Activated B cell treated with CpG ODN at 0.5 μM for 24 hours (primary cell): ENCODE measurements around the gene THRAP3. TPM values are rescaled to one million over a fixed set of nuclear protein-coding genes. Genes with fewer than 3 reads are reported as not detected.

Experiments
- ATAC-seq: fragments of 200-7000 bp; cut with Tn5 transposase; one replicate; pipeline ENCODE4 v1.10.0; 2021; ENCODE audit warnings: low read depth, mild to moderate bottlenecking, moderate library complexity
- CTCF ChIA-PET: fragments of 350-600 bp; sonication (Branson Sonifier 250); formaldehyde crosslinking; loops from one replicate; lab custom pipeline; 2021; ENCODE audit warnings: antibody characterized with exemption; lab: Charles Lee
- POLR2A ChIA-PET: fragments of 350-600 bp; sonication (Branson Sonifier 250); formaldehyde crosslinking; loops from one replicate; lab custom pipeline; 2021; ENCODE audit warnings: antibody characterized with exemption; lab: Charles Lee
- DNase-seq: peaks from one replicate; pipeline ENCODE4 v3.0.0; 2022
- H3K27ac Mint-ChIP-seq: one replicate; pipeline ENCODE4 v1.8.0; 2020; ENCODE audit warnings: mixed read lengths
- H3K27me3 Mint-ChIP-seq: one replicate; pipeline ENCODE4 v1.8.0; 2021; ENCODE audit warnings: mixed read lengths
- H3K36me3 Mint-ChIP-seq: one replicate; pipeline ENCODE4 v1.8.0; 2021; ENCODE audit warnings: low read depth, mixed read lengths
- H3K4me1 Mint-ChIP-seq: one replicate; pipeline ENCODE4 v1.8.0; 2021; ENCODE audit warnings: mixed read lengths
- H3K4me3 Mint-ChIP-seq: one replicate; pipeline ENCODE4 v1.8.0; 2020; ENCODE audit warnings: mild to moderate bottlenecking, mixed read lengths
- H3K9me3 Mint-ChIP-seq: one replicate; pipeline ENCODE4 v1.8.0; 2020; ENCODE audit warnings: mixed read lengths
- intact Hi-C: fragments of 100-400 bp; cut with micrococcal nuclease; formaldehyde crosslinking; loops from one replicate; pipeline ENCODE4 v1.15.1; 2024
- total RNA-seq: library from RNA; stranded (reverse); gene quantifications from 2 replicates; pipeline ENCODE4 v1.2.3, GENCODE V29; 2022
- TF ChIP-seq, protein P1 (sequence below): fragments of 200-600 bp; IDR thresholded peaks from one replicate; pipeline ENCODE4 v1.8.0; 2022; ENCODE audit warnings: antibody characterized with exemption, mild to moderate bottlenecking

The THRAP3 gene
- total RNA-seq, 1 donor from 2014 or later = 145 TPM

GRCh38 chr1:36354486-36354885 lies 130.2 kb downstream of the THRAP3 start:
- Mint-ChIP-seq H3K9me3 (no peaks in the 10 kb centered on the region), H3K27me3 (no peaks in the 10 kb centered on the region), H3K4me1 (peaks cover 33% of the 10 kb centered on the region), H3K36me3 (peaks cover 77% of the 10 kb centered on the region), H3K27ac (no peak overlapping the region), H3K4me3 (no peak overlapping the region)
- CTCF ChIA-PET = interaction anchor here (1.0 kb wide), 1 partner anchor 14 kb away, joined by 3 read pairs; no protein-coding TSS in a partner anchor
- TF ChIP-seq, protein P1, sequence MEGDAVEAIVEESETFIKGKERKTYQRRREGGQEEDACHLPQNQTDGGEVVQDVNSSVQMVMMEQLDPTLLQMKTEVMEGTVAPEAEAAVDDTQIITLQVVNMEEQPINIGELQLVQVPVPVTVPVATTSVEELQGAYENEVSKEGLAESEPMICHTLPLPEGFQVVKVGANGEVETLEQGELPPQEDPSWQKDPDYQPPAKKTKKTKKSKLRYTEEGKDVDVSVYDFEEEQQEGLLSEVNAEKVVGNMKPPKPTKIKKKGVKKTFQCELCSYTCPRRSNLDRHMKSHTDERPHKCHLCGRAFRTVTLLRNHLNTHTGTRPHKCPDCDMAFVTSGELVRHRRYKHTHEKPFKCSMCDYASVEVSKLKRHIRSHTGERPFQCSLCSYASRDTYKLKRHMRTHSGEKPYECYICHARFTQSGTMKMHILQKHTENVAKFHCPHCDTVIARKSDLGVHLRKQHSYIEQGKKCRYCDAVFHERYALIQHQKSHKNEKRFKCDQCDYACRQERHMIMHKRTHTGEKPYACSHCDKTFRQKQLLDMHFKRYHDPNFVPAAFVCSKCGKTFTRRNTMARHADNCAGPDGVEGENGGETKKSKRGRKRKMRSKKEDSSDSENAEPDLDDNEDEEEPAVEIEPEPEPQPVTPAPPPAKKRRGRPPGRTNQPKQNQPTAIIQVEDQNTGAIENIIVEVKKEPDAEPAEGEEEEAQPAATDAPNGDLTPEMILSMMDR = no peak
- POLR2A ChIA-PET = interaction anchor here (0.9 kb wide), 1 partner anchor 36 kb away, joined by 4 read pairs; no protein-coding TSS in a partner anchor
- ATAC-seq (no peak), DNase-seq (no peak)
- intact Hi-C loops = no loop called here

Other genes starting within 250 kb of the THRAP3 start
- not detected in 2 replicates for gene TEKT2, start 140.3 kb upstream of the THRAP3 start, total RNA-seq
- gene ADPRS, start 135.6 kb upstream of the THRAP3 start, total RNA-seq = 23.0 and 23.9 TPM in 2 replicates
- gene COL8A2, start 99.2 kb upstream of the THRAP3 start, total RNA-seq = 0.24 and 0.64 TPM in 2 replicates
- 45.3 and 48.5 TPM in 2 replicates for gene TRAPPC3, start 75.0 kb upstream of the THRAP3 start, total RNA-seq
- gene MAP7D1, start 68.3 kb upstream of the THRAP3 start, total RNA-seq = 56.5 and 59.9 TPM in 2 replicates
- 9.9 and 11.5 TPM in 2 replicates for gene SH3D21, start 81.9 kb downstream of the THRAP3 start, total RNA-seq
- 1.2 and 1.3 TPM in 2 replicates for gene EVA1B, start 99.2 kb downstream of the THRAP3 start, total RNA-seq
- 62.7 and 63.7 TPM in 2 replicates for gene STK40, start 161.5 kb downstream of the THRAP3 start, total RNA-seq
- gene LSM10, start 173.5 kb downstream of the THRAP3 start, total RNA-seq = 59.8 and 62.7 TPM in 2 replicates
- 1.2 and 1.8 TPM in 2 replicates for gene OSCP1, start 226.0 kb downstream of the THRAP3 start, total RNA-seq
- gene MRPS15, start 239.9 kb downstream of the THRAP3 start, total RNA-seq = 63.5 and 67.0 TPM in 2 replicates